Naive thymus-derived CD4-positive, alpha-beta T cell (primary cell): Measurements from ENCODE around the gene TGFBR2. TPM values are rescaled to one million over a fixed set of nuclear protein-coding genes. Genes with fewer than 3 reads are reported as not detected.

Experiments used
- ATAC-seq: fragments of 150-1000 bp; cut with Tn5 transposase; 2 replicates; pipeline ENCODE4 v1.10.0; 2021; ENCODE audit warnings: mild to moderate bottlenecking, moderate library complexity
- CTCF ChIA-PET: fragments of 350-600 bp; sonication (Branson Sonifier 250); formaldehyde crosslinking; loops from one replicate; lab custom pipeline; 2021; ENCODE audit warnings: antibody characterized with exemption; lab: Charles Lee
- POLR2A ChIA-PET: fragments of 350-600 bp; sonication (Branson Sonifier 250); formaldehyde crosslinking; loops from one replicate; lab custom pipeline; 2021; ENCODE audit warnings: antibody characterized with exemption, inconsistent platforms; lab: Charles Lee
- DNase-seq, 9 donors: peaks; one replicate each; pipeline versions ENCODE4 v3.0.0 to v3.0.0-alpha.2; 2020 to 2022; ENCODE audit warnings: mixed read lengths in 1 of 9
- H3K27ac ChIP-seq: one replicate; pipeline ENCODE4 v1.7.0; 2013; ENCODE audit warnings: mild to moderate bottlenecking, low read depth, low read length, moderate library complexity
- H3K27me3 ChIP-seq, 2 donors: one replicate each; pipeline ENCODE4 v1.7.0; 2013; ENCODE audit warnings: low read length in 2 of 2, mild to moderate bottlenecking in 2 of 2, moderate library complexity in 2 of 2; ENCODE audit not compliant: control insufficient read depth in 2 of 2, insufficient read depth in 2 of 2
- H3K36me3 ChIP-seq, 3 experiments: 1 replicate in 2 of 3; 2 replicates in 1 of 3; pipeline ENCODE4 v1.7.0; 2013; ENCODE audit warnings: low read length in 3 of 3, mild to moderate bottlenecking in 3 of 3, moderate library complexity in 1 of 3; ENCODE audit not compliant: insufficient read depth in 3 of 3, control insufficient read depth in 2 of 3
- H3K4me1 ChIP-seq, 2 donors: one replicate each; pipeline ENCODE4 v1.7.0; 2013; ENCODE audit warnings: low read length in 2 of 2, mild to moderate bottlenecking in 2 of 2, moderate library complexity in 1 of 2; ENCODE audit not compliant: control insufficient read depth in 2 of 2, insufficient read depth in 2 of 2
- H3K4me3 ChIP-seq: 2 replicates; pipeline ENCODE4 v1.7.0; 2013; ENCODE audit warnings: mild to moderate bottlenecking, low read length
- H3K9me3 ChIP-seq, 3 experiments: 1 replicate in 2 of 3; 2 replicates in 1 of 3; pipeline ENCODE4 v1.7.0; 2013; ENCODE audit warnings: low read length in 3 of 3; ENCODE audit not compliant: control insufficient read depth in 2 of 3
- H3K27ac Mint-ChIP-seq, 9 donors: one replicate each; pipeline ENCODE4 v1.8.0; 2020 to 2022; ENCODE audit warnings: mixed read lengths in 9 of 9, mild to moderate bottlenecking in 8 of 9, moderate library complexity in 5 of 9, inconsistent platforms in 2 of 9
- H3K27me3 Mint-ChIP-seq, 5 donors: one replicate each; pipeline ENCODE4 v1.8.0; 2021 to 2022; ENCODE audit warnings: mixed read lengths in 5 of 5, mild to moderate bottlenecking in 1 of 5
- H3K36me3 Mint-ChIP-seq, 5 donors: one replicate each; pipeline ENCODE4 v1.8.0; 2020 to 2022; ENCODE audit warnings: mixed read lengths in 5 of 5, mild to moderate bottlenecking in 3 of 5, inconsistent platforms in 1 of 5
- H3K4me1 Mint-ChIP-seq, 7 donors: one replicate each; pipeline ENCODE4 v1.8.0; 2020 to 2022; ENCODE audit warnings: mixed read lengths in 7 of 7, mild to moderate bottlenecking in 3 of 7, inconsistent platforms in 1 of 7
- H3K4me3 Mint-ChIP-seq, 10 donors: one replicate each; pipeline ENCODE4 v1.8.0; 2020 to 2022; ENCODE audit warnings: mild to moderate bottlenecking in 10 of 10, mixed read lengths in 10 of 10, moderate library complexity in 6 of 10, inconsistent platforms in 2 of 10
- H3K9me3 Mint-ChIP-seq, 11 donors: one replicate each; pipeline ENCODE4 v1.8.0; 2020 to 2022; ENCODE audit warnings: mixed read lengths in 11 of 11, mild to moderate bottlenecking in 4 of 11, inconsistent platforms in 1 of 11, moderate library complexity in 1 of 11
- intact Hi-C, 2 donors: fragments of 100-400 bp; cut with micrococcal nuclease; formaldehyde crosslinking; loops; one replicate each; pipeline ENCODE4 v1.15.1; 2023
- polyA plus RNA-seq, 2 donors: library from polyadenylated mRNA; unstranded; fragments of 300-500 nt; fragmentation: Illumina TruSeq; gene quantifications; one replicate each; pipeline ENCODE4 v1.2.3, GENCODE V29; 2021
- total RNA-seq, 6 experiments: library from RNA in 5 of 6; stranded (reverse) in 5 of 6; gene quantifications; 1 replicate in 5 of 6; 2 replicates in 1 of 6; pipeline ENCODE4 v1.2.3 and lab custom pipeline; 2021 to 2026

Gene TGFBR2
- total and polyA plus RNA-seq, 7 experiments from 2014 or later = 63.0 to 263 (median 155) TPM

GRCh38 chr3:30702828-30703397, 96.5 kb downstream of the TGFBR2 start:
- no peaks in the 10 kb centered on the region for H3K27me3 ChIP-seq
- peaks cover 0 to 7% (median 0%) of the 10 kb centered on the region in 3 experiments for H3K9me3 ChIP-seq
- Mint-ChIP-seq H3K36me3 (peaks cover 0 to 63% (median 22%) of the 10 kb centered on the region in 5 donors), H3K27me3 (no peaks in the 10 kb centered on the region), H3K9me3 (peaks cover 0 to 16% (median 11%) of the 10 kb centered on the region in 11 donors), H3K4me1 (peaks cover 6 to 64% (median 32%) of the 10 kb centered on the region in 7 donors), H3K4me3 (peak overlapping the region in 2 of 10 donors; percentile 9 to 19), H3K27ac (peak overlapping the region in 8 of 9 donors; percentile 15 to 86 (median 45))
- no peaks in the 10 kb centered on the region for H3K4me1 ChIP-seq
- CTCF ChIA-PET = interaction anchor here (1.0 to 1.6 kb wide), 3 partner anchors 10 to 383 kb away, joined by 3 to 5 read pairs (median 4); no protein-coding TSS in a partner anchor
- no peaks in the 10 kb centered on the region for H3K36me3 ChIP-seq
- intact Hi-C loops = no loop called here
- ATAC-seq (no peak), DNase-seq (no peak)
- POLR2A ChIA-PET = interaction anchor here (1.3 to 1.4 kb wide), 2 partner anchors 9 to 81 kb away, joined by 3 to 4 read pairs; no protein-coding TSS in a partner anchor
- no peak overlapping the region for H3K4me3 ChIP-seq
- H3K27ac ChIP-seq = no peak overlapping the region

- Histone ChIP-seq H3K9me3 (peaks cover 0 to 7% (median 0%) of the 10 kb centered on the region in 3 experiments), H3K27me3 (no peaks in the 10 kb centered on the region), H3K36me3 (no peaks in the 10 kb centered on the region), H3K4me1 (peaks cover 0 to 11% of the 10 kb centered on the region in 2 donors), H3K4me3 (no peak overlapping the region), H3K27ac (no peak overlapping the region)
- H3K27me3 Mint-ChIP-seq = no peaks in the 10 kb centered on the region
- ChIA-PET POLR2A (no interaction called here), CTCF (interaction anchor here (0.6 kb wide), 1 partner anchor 26 kb away, joined by 4 read pairs; no protein-coding TSS in a partner anchor)
- ATAC-seq = no peak
- intact Hi-C loops = no loop called here
- H3K4me3 Mint-ChIP-seq = peak overlapping the region in 1 of 10 donors; percentile 10
- peaks cover 0 to 49% (median 10%) of the 10 kb centered on the region in 5 donors for H3K36me3 Mint-ChIP-seq
- H3K4me1 Mint-ChIP-seq = peaks cover 8 to 76% (median 40%) of the 10 kb centered on the region in 7 donors
- peak overlapping the region in 8 of 9 donors; percentile 33 to 79 (median 43) for H3K27ac Mint-ChIP-seq
- DNase-seq = no peak
- peaks cover 0 to 20% (median 12%) of the 10 kb centered on the region in 11 donors for H3K9me3 Mint-ChIP-seq
Observed at GRCh38 chr3:30704931-30705890, 98.8 kb downstream of the TGFBR2 start.

GRCh38 chr3:30707825-30708224, 101.4 kb downstream of the TGFBR2 start:
- Histone ChIP-seq H3K27ac (no peak overlapping the region), H3K27me3 (no peaks in the 10 kb centered on the region), H3K4me3 (no peak overlapping the region), H3K9me3 (peaks cover 0 to 5% (median 0%) of the 10 kb centered on the region in 3 experiments), H3K4me1 (peaks cover 0 to 11% of the 10 kb centered on the region in 2 donors), H3K36me3 (no peaks in the 10 kb centered on the region)
- peaks cover 5 to 64% (median 41%) of the 10 kb centered on the region in 7 donors for H3K4me1 Mint-ChIP-seq
- DNase-seq = no peak
- H3K4me3 Mint-ChIP-seq = no peak overlapping the region
- H3K36me3 Mint-ChIP-seq = peaks cover 0 to 33% (median 7%) of the 10 kb centered on the region in 5 donors
- H3K27ac Mint-ChIP-seq = no peak overlapping the region
- CTCF ChIA-PET = interaction anchor here (0.9 kb wide), 1 partner anchor 10 kb away, joined by 5 read pairs; no protein-coding TSS in a partner anchor
- intact Hi-C loops = loop anchor here in 1 of 2 donors (1.0 kb wide), 1 partner anchor 10 kb away; no protein-coding TSS in a partner anchor
- H3K27me3 Mint-ChIP-seq = no peaks in the 10 kb centered on the region
- POLR2A ChIA-PET = interaction anchor here (0.5 kb wide), 1 partner anchor 390 kb away, joined by 3 read pairs; no protein-coding TSS in a partner anchor
- peaks cover 0 to 19% (median 10%) of the 10 kb centered on the region in 11 donors for H3K9me3 Mint-ChIP-seq
- ATAC-seq = no peak

- Mint-ChIP-seq H3K27me3 (no peaks in the 10 kb centered on the region), H3K4me1 (peaks cover 5 to 62% (median 44%) of the 10 kb centered on the region in 7 donors), H3K27ac (no peak overlapping the region), H3K36me3 (peaks cover 0 to 27% (median 4%) of the 10 kb centered on the region in 5 donors), H3K9me3 (peaks cover 0 to 13% (median 6%) of the 10 kb centered on the region in 11 donors), H3K4me3 (no peak overlapping the region)
- POLR2A ChIA-PET = interaction anchor here (0.5 kb wide), 1 partner anchor 391 kb away, joined by 3 read pairs; no protein-coding TSS in a partner anchor
- intact Hi-C loops = no loop called here
- no peaks in the 10 kb centered on the region for H3K9me3 ChIP-seq
- H3K4me1 ChIP-seq = peaks cover 0 to 11% of the 10 kb centered on the region in 2 donors
- no peak overlapping the region for H3K4me3 ChIP-seq
- no peak overlapping the region for H3K27ac ChIP-seq
- no peak for DNase-seq
- CTCF ChIA-PET = no interaction called here
- ATAC-seq = no peak
- H3K27me3 ChIP-seq = no peaks in the 10 kb centered on the region
- H3K36me3 ChIP-seq = no peaks in the 10 kb centered on the region
Observed at GRCh38 chr3:30708472-30708871, 102.1 kb downstream of the TGFBR2 start.

GRCh38 chr3:30710017-30710416, 103.6 kb downstream of the TGFBR2 start:
- ATAC-seq (no peak), DNase-seq (no peak)
- intact Hi-C loops = no loop called here
- CTCF ChIA-PET = no interaction called here
- POLR2A ChIA-PET = no interaction called here
- no peaks in the 10 kb centered on the region for H3K36me3 ChIP-seq
- Mint-ChIP-seq H3K4me1 (peaks cover 5 to 46% (median 33%) of the 10 kb centered on the region in 7 donors), H3K4me3 (no peak overlapping the region), H3K36me3 (peaks cover 0 to 18% (median 3%) of the 10 kb centered on the region in 5 donors), H3K27me3 (no peaks in the 10 kb centered on the region), H3K9me3 (peaks cover 0 to 9% (median 5%) of the 10 kb centered on the region in 11 donors), H3K27ac (no peak overlapping the region)
- H3K27ac ChIP-seq = no peak overlapping the region
- H3K4me3 ChIP-seq = no peak overlapping the region
- no peaks in the 10 kb centered on the region for H3K27me3 ChIP-seq
- H3K4me1 ChIP-seq = peaks cover 0 to 11% of the 10 kb centered on the region in 2 donors
- no peaks in the 10 kb centered on the region for H3K9me3 ChIP-seq

GRCh38 chr3:30711151-30711550, 104.8 kb downstream of the TGFBR2 start:
- ChIA-PET POLR2A (no interaction called here), CTCF (no interaction called here)
- DNase-seq (no peak), ATAC-seq (no peak)
- no peaks in the 10 kb centered on the region for H3K27me3 ChIP-seq
- Mint-ChIP-seq H3K36me3 (peaks cover 0 to 10% (median 3%) of the 10 kb centered on the region in 5 donors), H3K27me3 (no peaks in the 10 kb centered on the region), H3K4me3 (no peak overlapping the region), H3K27ac (no peak overlapping the region), H3K9me3 (peaks cover 0 to 9% (median 5%) of the 10 kb centered on the region in 11 donors), H3K4me1 (peaks cover 5 to 36% (median 22%) of the 10 kb centered on the region in 7 donors)
- H3K4me3 ChIP-seq = no peak overlapping the region
- H3K27ac ChIP-seq = no peak overlapping the region
- no peaks in the 10 kb centered on the region for H3K9me3 ChIP-seq
- intact Hi-C loops = no loop called here
- no peaks in the 10 kb centered on the region for H3K36me3 ChIP-seq
- H3K4me1 ChIP-seq = peaks cover 0 to 11% of the 10 kb centered on the region in 2 donors
